K562 (cell line): ENCODE measurements around the gene PEX5L. TPM values are rescaled to one million over a fixed set of nuclear protein-coding genes. Genes with fewer than 3 reads are reported as not detected.

Experiments used
- ATAC-seq: fragments of 200-7000 bp; cut with Tn5 transposase; 3 replicates; pipeline ENCODE4 v1.9.1; 2020; ENCODE audit warnings: moderate library complexity
- BruUV-seq: library from RNA; stranded (reverse); fragments of 400-500 nt; replicated peaks from 2 replicates; lab custom pipeline; 2021; lab: Mats Ljungman, UMichigan
- CTCF ChIA-PET: fragments of 300-600 bp; formaldehyde crosslinking; extraction: SDS; loops from one replicate; lab custom pipeline; 2021; ENCODE audit warnings: low intra/inter-chr PET ratio; lab: Yijun Ruan, JAX
- POLR2A ChIA-PET: fragments of 300-600, 350-650 bp; sonication (Branson Sonifier 250); formaldehyde crosslinking; extraction: SDS; loops from one replicate; lab custom pipeline; 2021; ENCODE audit warnings: antibody characterized with exemption, inconsistent platforms; lab: Yijun Ruan, JAX
- DNase-seq, 4 experiments: peaks; one replicate each; pipeline versions ENCODE4 v3.0.0 to v3.0.0-alpha.2; 2011 to 2018; ENCODE audit warnings: low spot score in 3 of 4, mixed read lengths in 3 of 4; ENCODE audit errors: extremely low read depth in 1 of 4
- FAIRE-seq: peaks from 2 replicates; lab custom pipeline; 2011; peaks lifted over from hg19 to GRCh38; lab: Jason Lieb, UNC
- H2AFZ ChIP-seq: 2 replicates; pipeline ENCODE4 v1.6.0; 2011; ENCODE audit warnings: low read depth, low read length, control low read depth, inconsistent platforms
- H3K27ac ChIP-seq: fragments of 200-600 bp; 3 replicates; pipeline ENCODE4 v1.8.0; 2011; ENCODE audit warnings: low read depth, mild to moderate bottlenecking, control low read depth, inconsistent platforms, low read length, moderate library complexity, mixed read lengths; ENCODE audit errors: extremely low read depth
- H3K27me3 ChIP-seq, 2 experiments: fragments of 300-600 bp in 1 of 2; 2 replicates in 1 of 2; 3 replicates in 1 of 2; pipeline versions ENCODE4 v1.6.0 to v1.8.0; 2011; ENCODE audit warnings: inconsistent platforms in 2 of 2, low read length in 2 of 2, mild to moderate bottlenecking in 1 of 2, mixed read lengths in 1 of 2, moderate library complexity in 1 of 2; ENCODE audit not compliant: control insufficient read depth in 2 of 2, insufficient read depth in 2 of 2
- H3K36me3 ChIP-seq: fragments of 300-600 bp; 3 replicates; pipeline ENCODE4 v1.8.0; 2011; ENCODE audit warnings: mild to moderate bottlenecking, low read length, inconsistent platforms; ENCODE audit not compliant: control insufficient read depth, insufficient read depth
- H3K4me1 ChIP-seq, 2 experiments: fragments of 200-600 bp in 1 of 2; replicated peaks in 1 of 2; 2 replicates in 1 of 2; 3 replicates in 1 of 2; pipeline versions ENCODE4 v1.5.1 to v1.8.0; 2011; ENCODE audit warnings: inconsistent platforms in 2 of 2, low read length in 2 of 2, mild to moderate bottlenecking in 1 of 2, mixed read lengths in 1 of 2, moderate library complexity in 1 of 2; ENCODE audit not compliant: control insufficient read depth in 2 of 2, insufficient read depth in 2 of 2
- H3K4me2 ChIP-seq: 2 replicates; pipeline ENCODE4 v1.6.1; 2011; ENCODE audit warnings: low read length, control low read depth, inconsistent platforms, mixed read lengths; ENCODE audit not compliant: insufficient read depth
- H3K4me3 ChIP-seq: fragments of 200-600 bp; sonication (generic), shearing (Covaris generic); 2 replicates; pipeline ENCODE4 v1.5.1; 2016; ENCODE audit warnings: control low read depth, inconsistent platforms
- H3K79me2 ChIP-seq: fragments of 200-600 bp; 3 replicates; pipeline ENCODE4 v1.8.0; 2011; ENCODE audit warnings: low read length, inconsistent platforms; ENCODE audit not compliant: control insufficient read depth, insufficient read depth
- H3K9ac ChIP-seq, 2 experiments: 2 replicates each; pipeline versions ENCODE4 v1.6.0 to v1.6.1; 2011; ENCODE audit warnings: low read depth in 2 of 2, low read length in 2 of 2, control low read depth in 1 of 2, inconsistent platforms in 1 of 2, mild to moderate bottlenecking in 1 of 2, mixed read lengths in 1 of 2; ENCODE audit not compliant: insufficient read depth in 1 of 2
- H3K9me1 ChIP-seq: one replicate; pipeline ENCODE4 v1.6.0; 2011; ENCODE audit warnings: inconsistent platforms, mild to moderate bottlenecking, low read length, moderate library complexity; ENCODE audit not compliant: control insufficient read depth, insufficient read depth
- H3K9me3 ChIP-seq: replicated peaks from 2 replicates; pipeline ENCODE4 v1.5.1; 2011; ENCODE audit warnings: low read depth, low read length, inconsistent platforms; ENCODE audit not compliant: control insufficient read depth, insufficient read depth
- H4K20me1 ChIP-seq: replicated peaks from 2 replicates; pipeline ENCODE4 v1.6.1; 2011; ENCODE audit warnings: low read length, inconsistent platforms, mixed read lengths; ENCODE audit not compliant: control insufficient read depth, insufficient read depth
- CHD4 ChIP-seq: fragments of 200-600 bp; sonication (generic); IDR thresholded peaks from 3 replicates; pipeline ENCODE4 v1.6.1; 2012; ENCODE audit warnings: low read depth, mild to moderate bottlenecking, mixed read lengths, low read length, inconsistent platforms; ENCODE audit not compliant: insufficient read depth, insufficient replicate concordance, poor library complexity, severe bottlenecking
- CREB3L1 ChIP-seq: fragments of 450-650 bp; IDR thresholded peaks from 2 replicates; pipeline ENCODE4 v1.6.1; 2014; ENCODE audit warnings: low read depth, mild to moderate bottlenecking, moderate library complexity, borderline replicate concordance
- CTCFL ChIP-seq: IDR thresholded peaks from 2 replicates; pipeline ENCODE4 v1.6.1; 2011; ENCODE audit warnings: borderline replicate concordance, low read depth, mild to moderate bottlenecking, moderate library complexity, low read length; ENCODE audit not compliant: insufficient read depth, poor library complexity, severe bottlenecking
- GABPA ChIP-seq: fragments of 200-800 bp; sonication (Bioruptor generic); conservative IDR thresholded peaks from 2 replicates; pipeline ENCODE4 v1.6.1; 2016; ENCODE audit warnings: low read depth, missing genetic modification characterization, missing compliant biosample characterization
- GATA2 ChIP-seq: sonication (generic); formaldehyde crosslinking; IDR thresholded peaks from 2 replicates; pipeline ENCODE4 v1.4.0; 2020; ENCODE audit warnings: mild to moderate bottlenecking, missing genetic modification reagents
- HMBOX1 ChIP-seq: sonication (generic); IDR thresholded peaks from 2 replicates; pipeline ENCODE4 v1.6.1; 2016
- HMG20A ChIP-seq: fragments of 450-650 bp; formaldehyde crosslinking; conservative IDR thresholded peaks from 2 replicates; pipeline ENCODE4 v1.4.0; 2020; ENCODE audit warnings: mild to moderate bottlenecking, mixed read lengths
- MEF2D ChIP-seq: conservative IDR thresholded peaks from 2 replicates; pipeline ENCODE4 v1.6.1; 2016; ENCODE audit warnings: low read depth, missing genetic modification characterization, missing compliant biosample characterization
- PHF8 ChIP-seq: fragments of 200-600 bp; sonication (generic); IDR thresholded peaks from 2 replicates; pipeline ENCODE4 v1.6.1; 2012; ENCODE audit warnings: mixed run types, mild to moderate bottlenecking, inconsistent platforms, low read length, moderate library complexity, borderline replicate concordance
- POLR3A ChIP-seq: IDR thresholded peaks from 2 replicates; pipeline ENCODE4 v1.6.1; 2011; ENCODE audit warnings: borderline replicate concordance, mild to moderate bottlenecking, moderate library complexity; ENCODE audit not compliant: insufficient read length, insufficient read depth; ENCODE audit errors: extremely low read depth
- SMARCB1 ChIP-seq: IDR thresholded peaks from 2 replicates; pipeline ENCODE4 v1.6.1; 2011; ENCODE audit warnings: improper control_type of control experiment, low read depth; ENCODE audit not compliant: insufficient read length
- SNAPC5 ChIP-seq: fragments of 250-450 bp; sonication (Bioruptor Pico); IDR thresholded peaks from 2 replicates; pipeline ENCODE4 v1.8.0; 2021; ENCODE audit warnings: moderate library complexity, mild to moderate bottlenecking, inconsistent platforms
- ZKSCAN3 ChIP-seq: fragments of 250-450 bp; sonication (Bioruptor Pico); IDR thresholded peaks from 2 replicates; pipeline ENCODE4 v1.4.0; 2020
- ZNF282 ChIP-seq: sonication (generic); formaldehyde crosslinking; IDR thresholded peaks from 2 replicates; pipeline ENCODE4 v1.8.1; 2023; ENCODE audit warnings: missing genetic modification reagents
- ZNF408 ChIP-seq: fragments of 250-450 bp; sonication (Bioruptor Pico); IDR thresholded peaks from 2 replicates; pipeline ENCODE4 v1.4.0; 2020; ENCODE audit warnings: low read depth, mild to moderate bottlenecking, moderate library complexity
- WGBS: fragments of 100-300 bp; shearing (Covaris generic); methylation state at CpG from one replicate; pipeline ENCODE4 v1.1.6; 2016; ENCODE audit warnings: low coverage, mixed read lengths; ENCODE audit not compliant: insufficient coverage; ENCODE audit errors: missing lambda C conversion rate; 5-methylcytosine and 5-hydroxymethylcytosine counted together
- in situ Hi-C: fragments of 300-500 bp; cut with MboI; formaldehyde crosslinking; loops from 4 replicates; pipeline ENCODE4 v1.15.0; 2018; ENCODE audit warnings: inconsistent platforms, mixed read lengths
- intact Hi-C: fragments of 100-400 bp; cut with micrococcal nuclease; formaldehyde crosslinking; loops from 2 replicates; pipeline ENCODE4 v1.14.2; 2022
- polyA plus RNA-seq, 8 experiments: library from polyadenylated mRNA; depleted of rRNA in 4 of 8; stranded (reverse) in 5 of 8; unstranded in 3 of 8; fragments of >200 nt; fragmentation: Nextera tagmentation in 2 of 8; fragmentation: Illumina TruSeq in 1 of 8; extraction: Ambion mirVana in 2 of 8; extraction: Trizol in 1 of 8; gene quantifications; 2 replicates each; pipeline versions ENCODE4 v1.2.1 to v1.2.3, GENCODE V29; 2011 to 2014; ENCODE audit warnings: inconsistent platforms in 1 of 8, missing spikeins in 1 of 8
- total RNA-seq, 7 experiments: library from RNA; depleted of rRNA in 6 of 7; stranded (reverse); fragments of >200 nt in 6 of 7; fragmentation: Illumina TruSeq in 2 of 7; extraction: Trizol in 2 of 7; gene quantifications; 2 replicates each; pipeline versions ENCODE4 v1.2.1 to v1.2.3, GENCODE V29; 2011 to 2021; ENCODE audit warnings: low replicate concordance in 1 of 7

The PEX5L gene
- total and polyA plus RNA-seq, 9 of the 15 experiments (the other 6 are each of a cell fraction or from before 2014, with no cell fraction given): not detected

- TF ChIP-seq PHF8 (no peak), POLR3A (no peak), HMBOX1 (no peak), ZNF282 (no peak), ZNF408 (CRISPR knock-in tag) (no peak), SNAPC5 (no peak)
Measured at GRCh38 chr3:180049391-180049790, 12.7 kb upstream of the PEX5L start (continued).

GRCh38 chr3:180048840-180049239, 12.1 kb upstream of the PEX5L start:
- Histone ChIP-seq H3K9me1 (no peaks in the 10 kb centered on the region), H3K4me1 (no peaks in the 10 kb centered on the region), H4K20me1 (no peaks in the 10 kb centered on the region), H3K9ac (no peak overlapping the region), H3K4me2 (no peak overlapping the region), H3K27me3 (no peaks in the 10 kb centered on the region), H2AFZ (no peak overlapping the region), H3K79me2 (no peaks in the 10 kb centered on the region), H3K4me3 (no peak overlapping the region), H3K27ac (no peak overlapping the region), H3K36me3 (no peaks in the 10 kb centered on the region), H3K9me3 (0 out of 2 replicates have a peak, but pooled peaks cover 2% of the 10 kb centered on the region)
- intact Hi-C loops (no loop called here), in situ Hi-C loops (no loop called here)
- DNase-seq: no peak
- FAIRE-seq: no peak
- BruUV-seq: no TSS peak
- no peak for TF ChIP-seq MEF2D (tag)
- TF ChIP-seq CREB3L1: no peak
- no peak for TF ChIP-seq HMG20A (CRISPR knock-in tag)
- TF ChIP-seq GABPA (tag): no peak
- no peak for TF ChIP-seq GATA2 (CRISPR knock-in tag)
- no peak for TF ChIP-seq ZKSCAN3 (CRISPR knock-in tag)
- no peak for TF ChIP-seq CHD4
- no peak for TF ChIP-seq CTCFL
- TF ChIP-seq SMARCB1: no peak
- ChIA-PET CTCF (no interaction called here), POLR2A (no interaction called here)
- 0% methylated on average over 1 of the region's 1 CpG for WGBS
- no peak for ATAC-seq
